ENCODE data around the gene GLI3.

GLI3 gene

GRCh38 chr7:42226354-42226941 is 10.6 kb downstream of the GLI3 start:
- no peak for DNase-seq (ENCODE audit: low spot score)
- in situ Hi-C loops (cut with MboI; ENCODE audit: low pct_unique_long_range_greater_than_20kb, low sequenced_read_pairs, unreplicated experiment), result no loop called here
- TF ChIP-seq, protein P1, sequence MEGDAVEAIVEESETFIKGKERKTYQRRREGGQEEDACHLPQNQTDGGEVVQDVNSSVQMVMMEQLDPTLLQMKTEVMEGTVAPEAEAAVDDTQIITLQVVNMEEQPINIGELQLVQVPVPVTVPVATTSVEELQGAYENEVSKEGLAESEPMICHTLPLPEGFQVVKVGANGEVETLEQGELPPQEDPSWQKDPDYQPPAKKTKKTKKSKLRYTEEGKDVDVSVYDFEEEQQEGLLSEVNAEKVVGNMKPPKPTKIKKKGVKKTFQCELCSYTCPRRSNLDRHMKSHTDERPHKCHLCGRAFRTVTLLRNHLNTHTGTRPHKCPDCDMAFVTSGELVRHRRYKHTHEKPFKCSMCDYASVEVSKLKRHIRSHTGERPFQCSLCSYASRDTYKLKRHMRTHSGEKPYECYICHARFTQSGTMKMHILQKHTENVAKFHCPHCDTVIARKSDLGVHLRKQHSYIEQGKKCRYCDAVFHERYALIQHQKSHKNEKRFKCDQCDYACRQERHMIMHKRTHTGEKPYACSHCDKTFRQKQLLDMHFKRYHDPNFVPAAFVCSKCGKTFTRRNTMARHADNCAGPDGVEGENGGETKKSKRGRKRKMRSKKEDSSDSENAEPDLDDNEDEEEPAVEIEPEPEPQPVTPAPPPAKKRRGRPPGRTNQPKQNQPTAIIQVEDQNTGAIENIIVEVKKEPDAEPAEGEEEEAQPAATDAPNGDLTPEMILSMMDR (IDR thresholded peaks at IDR 0.05; ENCODE audit: extremely low read depth, insufficient read depth, missing control alignments), result no peak

DNA sequence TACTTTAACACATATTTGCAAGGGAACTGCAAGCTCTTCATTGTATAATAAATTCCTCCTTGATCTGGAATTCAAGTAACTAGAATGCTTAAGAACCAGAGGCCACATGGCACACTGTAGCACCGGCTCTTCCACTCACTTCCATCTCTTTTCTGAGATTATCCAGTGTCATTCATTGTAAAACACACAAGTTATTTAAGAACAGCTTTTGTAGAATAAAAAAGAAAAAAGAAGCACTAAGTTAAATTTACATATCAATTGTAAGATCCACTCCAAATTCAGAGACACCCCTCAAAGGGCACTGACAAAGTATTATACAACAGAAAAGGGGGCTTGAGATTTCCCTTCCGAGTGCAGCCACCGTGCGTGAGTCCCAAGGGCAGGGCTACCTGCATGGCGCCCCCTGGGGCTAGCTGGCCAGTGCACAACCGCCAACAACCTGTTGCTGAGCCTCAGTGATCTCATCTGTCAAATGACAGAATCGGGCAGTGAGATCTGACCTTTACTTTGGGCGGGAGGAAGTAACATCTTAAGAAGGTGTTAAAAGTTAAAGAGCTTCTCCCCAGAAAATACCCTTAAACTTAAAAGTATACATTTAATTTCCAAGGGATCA is 12.5 kb downstream of the GLI3 start:
- DNase-seq (ENCODE audit: low spot score), result no peak
- in situ Hi-C loops (cut with MboI; ENCODE audit: low pct_unique_long_range_greater_than_20kb, low sequenced_read_pairs, unreplicated experiment), result no loop called here
- TF ChIP-seq, protein P1 (IDR thresholded peaks at IDR 0.05; ENCODE audit: extremely low read depth, insufficient read depth, missing control alignments), result no peak

DNA sequence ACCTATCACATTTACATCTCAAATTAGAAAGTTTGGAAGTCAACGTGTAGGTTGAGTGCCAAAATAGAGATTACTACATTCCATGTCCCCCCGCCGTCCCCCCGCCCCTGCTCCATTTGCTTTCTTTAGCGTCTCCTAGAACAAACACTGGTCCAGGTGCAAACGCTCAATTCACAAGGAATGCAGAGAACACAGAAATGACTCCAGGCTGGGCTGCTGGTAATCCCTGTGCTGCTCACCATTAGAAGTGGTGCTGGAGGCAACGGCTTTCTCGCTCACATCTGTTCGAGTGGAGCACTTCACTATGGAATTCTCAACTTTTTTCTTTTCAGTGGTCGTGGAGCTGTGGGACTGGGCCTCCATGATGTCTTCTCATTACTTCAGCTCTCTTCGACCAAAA is 14.1 kb downstream of the GLI3 start:
- no peak for DNase-seq (ENCODE audit: low spot score)
- in situ Hi-C loops (cut with MboI; ENCODE audit: low pct_unique_long_range_greater_than_20kb, low sequenced_read_pairs, unreplicated experiment), result no loop called here
- TF ChIP-seq, protein P1 (IDR thresholded peaks at IDR 0.05; ENCODE audit: extremely low read depth, insufficient read depth, missing control alignments), result no peak

DNA sequence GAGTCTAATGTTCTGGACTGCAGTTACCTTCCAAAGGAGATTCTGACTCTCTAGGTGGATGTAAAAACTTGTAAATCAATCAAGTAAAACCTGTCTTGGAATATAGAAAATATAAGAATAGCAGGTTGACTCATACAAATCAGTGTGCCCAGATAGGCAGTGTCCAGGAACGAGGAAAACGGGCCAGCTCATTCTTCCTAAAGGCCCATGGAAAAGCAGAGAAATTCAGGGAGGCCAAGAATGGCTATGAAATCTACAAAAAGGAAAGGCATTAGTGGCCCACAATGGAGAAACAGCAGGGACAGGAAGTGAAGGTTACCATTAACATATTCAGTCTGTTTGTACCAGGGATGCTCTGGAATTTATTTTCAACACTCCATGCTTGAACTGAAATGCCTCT is 14.9 kb downstream of the GLI3 start:
- TF ChIP-seq, protein P1 (IDR thresholded peaks at IDR 0.05; ENCODE audit: extremely low read depth, insufficient read depth, missing control alignments), result no peak
- DNase-seq (ENCODE audit: low spot score), result no peak
- in situ Hi-C loops (cut with MboI; ENCODE audit: low pct_unique_long_range_greater_than_20kb, low sequenced_read_pairs, unreplicated experiment), result no loop called here

DNA sequence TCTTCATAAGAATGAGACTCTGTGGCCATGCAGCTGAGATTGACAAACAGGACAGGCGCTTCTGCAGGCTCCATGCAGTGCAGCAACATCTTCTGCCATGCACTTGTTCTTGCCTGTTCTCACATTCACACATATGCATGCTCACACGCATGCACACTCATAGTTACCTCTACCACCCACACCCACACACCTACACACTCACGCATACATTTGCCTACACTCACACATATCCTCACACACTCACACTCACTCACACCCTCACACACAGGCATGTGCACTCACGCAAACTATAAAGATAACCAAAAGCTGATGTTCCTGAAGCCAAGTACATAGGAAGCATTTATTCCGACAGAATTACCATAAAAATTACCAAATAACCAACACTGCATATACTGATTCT is 15.7 kb downstream of the GLI3 start:
- TF ChIP-seq, protein P1 (IDR thresholded peaks at IDR 0.05; ENCODE audit: extremely low read depth, insufficient read depth, missing control alignments), result no peak
- in situ Hi-C loops (cut with MboI; ENCODE audit: low pct_unique_long_range_greater_than_20kb, low sequenced_read_pairs, unreplicated experiment), result no loop called here
- DNase-seq (ENCODE audit: low spot score), result no peak

- in situ Hi-C loops (cut with MboI; ENCODE audit: low pct_unique_long_range_greater_than_20kb, low sequenced_read_pairs, unreplicated experiment), result no loop called here
- TF ChIP-seq, protein P1 (IDR thresholded peaks at IDR 0.05; ENCODE audit: extremely low read depth, insufficient read depth, missing control alignments), result no peak
- DNase-seq (ENCODE audit: low spot score), result no peak
Measured at GRCh38 chr7:42219447-42219846, 17.6 kb downstream of the GLI3 start.

Data from GM13977 (cell line).